MV-4-11 (cell line): ENCODE measurements around the gene PRKCB.
"Not testable (repeated sequence)": the region's sequence is repeated elsewhere in the genome, so short reads cannot be mapped to it uniquely, and the experiment has no call there.

Experiments used
- DNase-seq: peaks from one replicate; lab custom pipeline; 2025; lab: John Stamatoyannopoulos, UW

Gene PRKCB

GRCh38 chr16:24132048-24132796, 296.4 kb downstream of the PRKCB start:
- DNase-seq = no peak

GRCh38 chr16:24132797-24133155, 297.0 kb downstream of the PRKCB start:
- DNase-seq = no peak

- DNase-seq = no peak
Observed at GRCh38 chr16:24135624-24136565, 300.1 kb downstream of the PRKCB start.

- no peak for DNase-seq
Observed at GRCh38 chr16:24138024-24138423, 302.2 kb downstream of the PRKCB start.

GRCh38 chr16:24138575-24138974, 302.8 kb downstream of the PRKCB start:
- DNase-seq = no peak

GRCh38 chr16:24139282-24139681, 303.5 kb downstream of the PRKCB start:
- DNase-seq = no peak

- no peak for DNase-seq
Observed at GRCh38 chr16:24140730-24141129, 304.9 kb downstream of the PRKCB start.

- no peak for DNase-seq
Observed at GRCh38 chr16:24141466-24141865, 305.7 kb downstream of the PRKCB start.

GRCh38 chr16:24141917-24142316, 306.1 kb downstream of the PRKCB start:
- DNase-seq = no peak

- DNase-seq = no peak
Observed at GRCh38 chr16:24145927-24146326, 310.1 kb downstream of the PRKCB start.

GRCh38 chr16:24146518-24146917, 310.7 kb downstream of the PRKCB start:
- DNase-seq = no peak

- no peak for DNase-seq
Observed at GRCh38 chr16:24149102-24149501, 313.3 kb downstream of the PRKCB start.

- DNase-seq = no peak
Observed at GRCh38 chr16:24150282-24150681, 314.5 kb downstream of the PRKCB start.

GRCh38 chr16:24151482-24151939, 315.7 kb downstream of the PRKCB start:
- DNase-seq = no peak

- not testable (repeated sequence) for DNase-seq
Observed at GRCh38 chr16:24152048-24152447, 316.3 kb downstream of the PRKCB start.

GRCh38 chr16:24152826-24153225, 317.0 kb downstream of the PRKCB start:
- no peak for DNase-seq

- DNase-seq = no peak
Observed at GRCh38 chr16:24156777-24157176, 321.0 kb downstream of the PRKCB start.

GRCh38 chr16:24163935-24164334, 328.2 kb downstream of the PRKCB start:
- DNase-seq = no peak

GRCh38 chr16:24164416-24164815, 328.6 kb downstream of the PRKCB start:
- DNase-seq = no peak

GRCh38 chr16:24165273-24165672, 329.5 kb downstream of the PRKCB start:
- no peak for DNase-seq

- no peak for DNase-seq
Observed at GRCh38 chr16:24166661-24167528, 331.1 kb downstream of the PRKCB start.

- DNase-seq = no peak
Observed at GRCh38 chr16:24168856-24169255, 333.1 kb downstream of the PRKCB start.
